Stimulated activated naive CD8-positive, alpha-beta T cell treated with anti-CD3 and anti-CD28 coated beads, Interleukin-15, Interleukin-2, amounts not matched to agents 100 U/mL and 50 U/mL, for 24 hours (primary cell): ENCODE results near the gene TPK1.

Source experiments
- ATAC-seq: fragments of 150-1000 bp; cut with Tn5 transposase; one replicate; pipeline ENCODE4 v1.10.0; 2021
- DNase-seq: peaks from one replicate; pipeline ENCODE4 v3.0.0; 2021

Gene TPK1

DNA sequence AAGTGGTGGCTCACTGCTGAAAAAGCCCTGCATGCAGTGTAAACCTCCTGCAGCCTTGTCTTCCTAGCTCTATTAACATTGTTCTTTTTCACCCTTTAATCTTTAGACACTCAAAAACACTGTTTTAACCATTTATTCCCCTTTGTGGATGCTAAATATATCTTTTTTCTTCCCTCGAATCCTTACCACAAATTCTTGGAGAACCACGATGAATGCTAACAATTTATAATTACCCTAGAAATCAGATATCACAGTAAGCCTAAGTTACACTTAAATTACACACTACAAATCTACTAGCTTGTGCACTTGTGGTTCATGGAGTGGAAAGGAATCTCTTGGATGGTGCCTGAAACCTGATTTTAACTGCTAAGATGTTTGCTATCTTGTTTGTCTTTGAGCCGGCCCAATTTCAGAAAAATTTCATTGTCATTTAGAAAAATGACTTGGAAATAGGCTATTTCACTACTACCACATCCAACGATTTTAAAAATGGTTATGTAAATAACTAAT, 307.3 kb downstream of the TPK1 start:
- no peak for DNase-seq
- no peak for ATAC-seq

DNA sequence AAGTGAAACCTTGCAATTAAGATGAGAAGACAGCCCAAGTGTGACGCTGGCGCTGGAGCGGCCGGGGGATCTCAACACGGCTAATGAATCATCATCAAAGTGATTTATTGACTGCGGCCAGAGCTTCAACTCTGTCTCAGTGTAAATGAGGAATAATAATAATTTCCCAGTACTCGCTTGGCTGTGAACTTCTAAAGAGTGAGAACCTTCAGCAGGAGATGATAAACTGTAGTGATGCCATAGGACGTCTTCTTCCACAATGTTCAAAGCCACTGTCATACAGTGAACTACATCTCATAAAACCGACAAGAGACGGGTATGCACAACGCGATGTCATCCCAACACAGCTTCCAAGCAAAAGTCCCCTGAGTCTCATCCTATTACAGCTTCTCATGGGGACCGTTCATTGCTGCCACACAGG, 308.8 kb downstream of the TPK1 start:
- DNase-seq (no peak), ATAC-seq (no peak)

DNA sequence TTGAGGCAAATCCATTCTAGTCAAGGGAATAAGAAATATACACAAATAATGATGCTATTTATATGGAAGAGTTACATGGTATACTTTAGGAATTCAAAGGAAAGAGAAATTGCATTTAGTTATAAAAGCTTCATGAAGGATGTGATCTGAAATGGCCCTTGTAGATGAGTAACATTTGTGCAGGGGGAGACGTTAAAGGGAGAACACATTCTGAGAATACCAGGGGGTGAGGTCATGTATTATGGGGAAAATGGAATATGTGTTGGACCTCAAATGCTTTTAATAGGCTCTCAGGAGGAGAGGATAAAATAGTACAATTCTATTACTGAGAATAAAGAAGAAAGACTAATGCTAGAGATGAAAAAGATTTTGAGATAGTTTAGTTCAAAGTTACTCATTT, 309.9 kb downstream of the TPK1 start:
- DNase-seq: no peak
- no peak for ATAC-seq

DNA sequence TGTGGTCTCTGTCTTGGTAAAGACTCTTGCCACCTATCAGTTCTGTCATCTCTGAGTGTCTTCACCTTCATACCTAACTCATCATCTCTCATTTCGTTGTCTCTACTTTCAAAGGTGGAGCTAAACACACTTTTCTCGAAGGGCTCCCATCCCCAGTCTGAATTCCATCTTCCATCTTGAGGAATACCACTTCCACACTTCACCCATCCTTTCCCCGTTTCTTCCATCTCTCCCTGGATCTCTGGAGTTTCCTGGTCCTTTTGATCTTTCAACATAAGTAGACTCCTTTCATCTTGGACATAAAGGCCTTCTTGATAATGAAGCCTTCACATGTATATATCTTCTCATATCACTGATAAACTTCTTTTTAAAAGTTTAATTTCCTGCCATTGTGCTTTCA, 311.6 kb downstream of the TPK1 start:
- ATAC-seq: no peak

DNA sequence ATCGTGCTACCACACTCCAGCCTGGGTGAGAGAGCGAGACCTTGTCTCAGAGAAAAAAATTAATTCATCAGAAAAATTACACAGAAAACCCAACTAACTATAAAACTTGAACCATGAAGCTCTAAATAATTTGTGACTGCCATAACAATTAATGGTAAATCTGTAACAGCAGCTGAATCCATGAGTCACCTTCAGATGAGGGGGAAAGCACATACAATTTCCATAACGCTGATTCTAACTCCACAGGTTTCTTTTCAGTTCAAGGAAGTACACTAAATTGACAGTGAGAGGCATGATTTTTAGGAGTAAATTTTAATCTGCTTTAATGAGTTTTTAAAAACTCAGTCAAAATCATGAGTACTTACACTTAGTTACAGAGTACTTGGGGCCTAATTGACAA, 312.2 kb downstream of the TPK1 start:
- ATAC-seq (no peak), DNase-seq (no peak)

More for the DNA sequence above, 311.6 kb downstream of the TPK1 start:
- DNase-seq: no peak

DNA sequence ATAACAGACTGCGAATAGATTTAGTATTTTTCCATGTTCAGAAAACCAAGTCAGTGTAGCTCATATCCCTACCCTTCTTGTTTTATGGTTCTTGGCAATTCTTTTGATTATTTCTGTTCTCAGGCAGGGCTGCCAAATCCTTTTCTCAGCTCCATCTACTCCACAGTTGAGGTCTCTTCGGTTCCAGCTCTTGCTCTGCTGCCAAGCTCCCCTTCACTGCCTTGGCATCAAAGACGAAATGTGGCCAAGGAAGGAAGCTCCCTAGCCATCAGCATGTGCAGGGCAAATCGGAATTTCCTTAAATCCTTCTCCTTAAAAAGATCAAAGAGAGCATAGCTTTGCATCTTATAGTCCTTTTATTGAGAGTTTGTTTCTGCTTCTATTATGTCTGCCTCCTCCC, 315.9 kb downstream of the TPK1 start:
- no peak for DNase-seq
- ATAC-seq: no peak

DNA sequence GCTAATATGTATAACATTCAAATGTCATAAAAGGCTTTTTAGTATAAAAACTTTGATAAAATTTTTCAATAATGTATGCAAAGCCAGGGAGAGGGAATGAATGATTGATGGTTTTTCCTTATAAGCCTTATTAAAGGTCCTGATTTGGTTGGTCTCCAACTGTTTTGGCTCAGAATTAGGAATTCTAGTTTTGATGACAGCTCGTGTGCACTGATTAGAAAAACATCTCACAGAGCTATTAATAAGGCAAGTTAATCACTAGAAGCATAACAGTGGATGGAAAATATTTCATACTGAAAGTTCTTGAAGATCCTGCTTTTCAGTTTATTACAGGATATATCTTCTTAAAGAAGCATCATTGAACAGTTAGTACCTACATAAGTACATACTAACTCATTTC, 317.5 kb downstream of the TPK1 start:
- ATAC-seq: no peak

DNA sequence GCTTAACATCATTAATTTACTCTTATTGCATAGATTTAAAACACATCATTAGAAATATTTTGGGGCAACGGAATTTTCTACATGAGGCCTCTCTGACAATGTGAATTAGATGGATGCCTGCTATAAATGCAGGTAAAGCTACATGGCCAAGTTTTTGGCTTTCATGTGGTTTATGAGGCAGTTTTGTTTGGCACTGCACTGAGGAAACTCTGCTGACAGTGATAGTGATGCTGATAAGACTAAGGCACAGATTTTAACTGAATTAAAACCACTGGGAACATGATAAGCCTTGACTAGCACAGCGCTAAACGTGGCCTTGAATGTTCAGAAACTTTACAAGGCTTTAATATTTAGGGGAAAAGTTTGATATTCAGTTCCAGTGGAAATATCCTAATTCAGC, 318.1 kb downstream of the TPK1 start:
- ATAC-seq (no peak), DNase-seq (no peak)

More for the DNA sequence above, 317.5 kb downstream of the TPK1 start:
- DNase-seq: no peak

DNA sequence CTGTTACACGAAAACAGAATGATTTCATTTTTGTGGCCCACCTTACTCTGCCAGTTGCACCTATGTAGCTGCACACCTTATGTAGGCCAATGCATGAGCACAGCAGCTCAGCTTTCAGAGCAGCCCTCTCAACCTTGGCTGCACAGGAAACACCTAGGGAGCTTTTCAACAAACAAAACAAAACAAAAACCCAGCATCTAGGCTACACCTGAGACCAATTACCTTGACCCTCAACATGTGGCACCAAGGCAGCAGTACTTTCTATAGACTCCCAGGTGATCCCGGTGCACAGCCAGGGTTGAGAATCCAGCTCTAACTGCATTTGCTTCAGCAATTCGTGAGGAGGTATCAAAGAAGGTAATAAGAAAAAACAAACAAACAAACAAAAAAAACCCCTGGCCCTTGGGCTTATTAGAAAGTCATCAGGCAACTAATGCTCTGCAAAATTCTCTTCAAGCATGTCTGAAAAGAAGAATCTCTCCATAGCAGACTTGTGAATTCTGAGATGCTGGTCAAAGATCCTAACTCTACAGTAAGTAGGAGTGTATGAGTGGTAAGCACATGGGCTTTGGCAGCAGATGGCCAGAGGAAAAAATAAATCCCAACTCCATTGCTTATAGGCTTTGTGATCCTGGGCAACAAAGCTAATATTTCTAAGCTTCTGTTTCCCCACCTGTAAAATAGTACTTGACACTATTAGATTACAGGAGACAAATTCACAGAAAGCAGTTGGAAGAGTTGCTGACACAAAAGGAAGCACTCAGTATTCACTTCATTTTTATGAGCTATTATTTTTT, 318.9 kb downstream of the TPK1 start:
- DNase-seq: no peak
- no peak for ATAC-seq

DNA sequence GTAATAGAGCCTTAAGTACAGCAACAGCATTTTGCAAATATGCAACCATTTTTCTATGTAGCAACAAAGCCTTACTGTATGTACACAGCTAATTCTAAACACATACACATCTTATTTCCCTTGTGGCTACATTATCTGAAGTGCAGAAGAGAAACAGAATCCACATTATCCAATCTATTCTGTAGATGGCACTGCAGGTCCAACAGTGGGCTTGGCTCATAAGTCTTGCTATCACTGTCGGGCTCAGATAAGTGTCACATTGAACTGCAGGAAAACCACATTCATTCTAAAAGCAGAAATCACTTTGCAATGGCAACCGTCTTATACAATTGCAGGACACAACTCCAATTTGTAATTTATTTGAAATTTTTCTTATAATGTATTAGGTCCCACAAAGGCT, 322.5 kb downstream of the TPK1 start:
- no peak for DNase-seq
- no peak for ATAC-seq

DNA sequence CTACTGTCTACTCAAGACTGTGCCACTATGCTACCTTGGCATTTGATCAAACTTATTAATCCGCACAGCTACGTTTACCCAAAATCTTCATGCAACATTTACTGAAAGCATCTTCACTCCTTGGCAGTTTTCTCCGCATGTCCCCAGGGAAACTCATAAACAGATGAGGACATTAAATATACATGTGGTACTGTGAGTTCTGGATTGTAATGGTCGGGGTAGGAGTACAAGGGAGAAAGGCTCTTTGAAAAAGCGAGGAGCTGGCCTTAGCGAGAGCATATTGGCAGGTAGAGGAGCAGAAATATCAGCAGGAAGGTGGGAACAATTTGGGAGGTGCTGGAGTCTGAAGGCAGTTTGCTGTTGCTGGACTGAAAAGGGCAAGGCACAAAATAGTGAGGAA, 325.2 kb downstream of the TPK1 start:
- DNase-seq (no peak), ATAC-seq (no peak)

DNA sequence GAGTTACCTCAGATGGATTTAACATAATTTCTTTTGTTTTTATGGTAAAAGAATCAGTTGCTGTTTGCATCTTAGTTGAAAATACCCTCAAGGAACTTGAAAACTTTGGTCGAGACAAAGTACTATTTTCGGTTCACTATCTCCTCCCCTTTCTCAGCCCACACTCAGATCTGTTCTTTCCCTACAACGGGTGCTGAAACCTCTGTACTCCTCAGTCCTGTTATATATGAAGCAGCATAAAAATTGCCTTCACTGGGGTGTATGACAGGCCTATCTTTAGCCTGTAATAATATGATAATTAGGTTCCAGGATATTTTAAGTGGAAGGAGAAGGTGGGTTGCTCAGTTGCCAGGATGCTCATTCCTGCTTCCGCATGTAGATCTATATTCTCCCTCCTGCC, 327.2 kb downstream of the TPK1 start:
- DNase-seq (no peak), ATAC-seq (no peak)

DNA sequence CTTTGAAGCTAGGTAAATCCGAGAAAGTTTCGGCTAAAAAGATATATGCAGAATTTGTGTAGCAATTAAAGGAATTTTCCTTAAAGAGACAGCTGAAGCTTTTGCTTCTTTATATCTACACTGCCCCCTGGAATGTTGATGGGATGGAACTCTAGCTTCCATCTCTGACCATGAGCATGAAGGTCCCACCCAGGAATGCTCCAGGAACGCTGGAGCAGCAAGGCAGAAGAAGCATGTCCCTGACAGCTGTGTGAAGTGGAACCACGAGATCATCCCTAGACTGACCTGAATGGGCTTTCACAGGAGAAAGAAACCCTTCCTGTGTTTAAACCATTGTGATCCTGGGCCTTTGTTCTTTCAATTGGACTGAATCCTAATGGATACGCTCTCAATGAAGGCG, 332.6 kb downstream of the TPK1 start:
- DNase-seq: no peak

DNA sequence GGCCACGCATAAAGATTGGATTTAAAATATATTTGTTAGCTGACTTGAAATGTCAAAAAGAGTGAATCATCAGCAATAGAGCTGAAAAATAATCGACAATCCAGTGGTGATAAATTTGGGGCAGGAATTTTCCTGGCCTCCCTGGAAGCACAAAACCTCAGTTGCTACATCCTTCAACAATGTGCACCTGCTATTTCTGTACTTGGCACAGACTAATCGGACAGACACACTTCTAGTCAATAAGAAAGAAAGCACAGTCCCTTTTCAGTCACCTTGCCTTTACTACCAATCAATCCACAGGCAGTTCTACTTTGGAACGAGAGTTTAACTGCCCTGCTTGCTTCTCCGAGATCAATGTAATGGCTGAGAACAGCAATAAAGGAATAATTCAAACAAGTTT, 335.6 kb downstream of the TPK1 start:
- no peak for ATAC-seq
- no peak for DNase-seq

More for the DNA sequence above, 332.6 kb downstream of the TPK1 start:
- ATAC-seq: no peak

DNA sequence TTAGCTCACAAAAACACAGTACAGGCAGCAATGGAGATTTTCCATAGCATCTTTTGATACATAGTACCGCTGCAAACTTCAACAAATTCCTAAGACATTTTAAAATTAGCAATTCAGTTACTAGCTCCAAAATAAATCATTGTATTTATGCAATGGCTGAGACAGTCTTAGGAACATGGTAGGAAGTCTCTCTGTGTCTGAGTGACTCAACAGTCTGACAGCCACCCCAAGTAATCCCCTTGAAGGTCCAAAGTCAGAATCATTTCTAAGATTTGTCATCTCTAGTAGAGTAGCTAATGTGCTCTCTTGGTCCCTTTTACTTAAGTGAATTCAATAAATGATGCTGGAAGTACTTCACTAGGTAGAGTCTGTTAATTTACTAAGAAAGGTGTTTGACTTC, 338.6 kb downstream of the TPK1 start:
- DNase-seq (no peak), ATAC-seq (no peak)

DNA sequence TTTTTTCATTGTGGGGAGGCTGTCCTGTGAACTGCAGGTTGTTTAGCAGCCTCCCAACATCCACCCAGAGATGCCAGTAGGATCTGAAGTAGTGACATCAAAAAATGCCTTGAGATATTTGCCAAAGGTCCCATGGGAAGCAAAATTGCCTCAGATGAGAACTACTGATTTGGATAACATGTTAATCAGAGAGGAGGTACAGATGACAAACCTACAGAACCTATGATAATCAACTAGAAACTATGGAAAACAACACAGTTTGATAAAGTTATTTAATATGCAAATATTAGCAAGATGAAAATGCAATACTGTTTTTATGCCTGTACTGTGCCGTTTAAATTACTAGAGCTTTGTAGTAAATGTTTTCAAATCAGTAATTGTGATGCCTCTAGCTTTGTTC, 341.5 kb downstream of the TPK1 start:
- DNase-seq: no peak
- no peak for ATAC-seq

DNA sequence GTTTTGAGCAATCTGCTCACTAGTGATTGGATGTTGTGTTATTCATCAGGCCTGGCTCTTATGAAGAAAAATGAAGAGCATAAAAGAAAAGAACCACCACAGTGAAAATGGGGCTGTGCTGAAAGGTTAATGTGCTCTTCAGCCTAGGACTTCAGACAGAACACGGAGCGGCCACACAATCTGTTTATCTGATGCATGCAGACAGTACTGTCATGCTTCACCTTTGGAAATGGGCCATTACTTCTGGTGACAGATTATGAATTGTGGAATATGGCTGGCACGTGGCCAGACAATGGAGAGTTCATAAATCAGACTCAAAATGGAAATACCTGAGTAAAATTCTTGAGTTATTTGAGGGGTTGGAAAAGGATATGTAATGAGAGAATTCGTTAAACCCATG, 346.3 kb downstream of the TPK1 start:
- ATAC-seq: no peak

DNA sequence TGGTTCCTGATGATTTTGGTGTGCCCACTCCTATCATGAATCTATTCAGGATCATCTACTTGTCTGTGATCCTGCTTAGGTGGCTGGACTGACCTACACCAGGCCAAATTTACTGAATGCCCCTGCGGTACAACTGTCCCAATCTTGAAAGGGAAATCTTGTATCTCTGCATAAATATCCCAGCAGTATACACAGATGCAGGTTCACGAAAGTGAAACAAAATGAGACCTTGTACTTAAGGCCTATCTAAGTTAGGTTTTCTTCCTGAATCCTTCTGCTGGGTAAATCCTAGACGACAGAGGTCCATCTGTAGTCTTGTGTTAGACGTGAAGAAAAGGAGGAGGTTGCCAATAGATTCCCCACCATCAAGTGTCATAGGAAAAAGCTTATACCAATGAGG, 346.9 kb downstream of the TPK1 start:
- DNase-seq (no peak), ATAC-seq (no peak)

More for the DNA sequence above, 346.3 kb downstream of the TPK1 start:
- DNase-seq: no peak

DNA sequence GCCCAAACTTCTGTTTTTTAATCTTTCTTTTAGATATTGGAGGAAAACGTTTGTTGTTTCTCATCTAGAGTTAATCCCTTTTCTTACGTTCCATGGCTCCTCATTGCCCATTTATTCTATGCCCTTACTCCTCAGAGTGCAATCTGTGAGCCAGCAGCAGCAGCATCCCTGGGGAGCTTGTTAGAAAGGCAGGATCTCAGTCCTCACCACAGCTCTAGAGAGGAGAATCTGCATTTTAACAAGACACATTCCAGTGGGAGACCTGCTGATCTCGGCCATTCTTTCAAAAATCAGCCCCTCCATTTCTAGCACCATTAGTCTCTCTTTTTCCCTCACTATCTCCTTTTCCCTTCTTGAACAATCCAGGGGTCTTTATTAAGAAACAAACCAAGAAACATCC, 348.0 kb downstream of the TPK1 start:
- DNase-seq: no peak
- ATAC-seq: no peak

DNA sequence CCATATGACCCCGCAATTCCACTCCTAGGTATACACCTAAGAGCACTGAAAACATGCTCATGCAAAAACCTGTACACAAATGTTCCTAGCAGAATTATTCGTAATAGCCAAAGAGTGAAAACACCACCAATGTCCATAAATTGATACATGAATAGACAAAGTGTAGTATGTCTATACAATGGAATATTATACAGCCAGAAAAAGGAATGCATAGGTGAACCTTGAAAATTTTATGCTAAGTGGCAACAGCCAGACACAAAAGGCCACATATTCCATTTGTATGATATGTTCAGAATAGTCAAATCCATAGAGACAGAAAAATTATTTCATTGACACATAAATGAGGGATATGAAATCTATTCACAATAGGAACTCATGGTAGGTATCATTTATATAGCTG, 351.4 kb downstream of the TPK1 start:
- no peak for ATAC-seq
- DNase-seq: no peak

DNA sequence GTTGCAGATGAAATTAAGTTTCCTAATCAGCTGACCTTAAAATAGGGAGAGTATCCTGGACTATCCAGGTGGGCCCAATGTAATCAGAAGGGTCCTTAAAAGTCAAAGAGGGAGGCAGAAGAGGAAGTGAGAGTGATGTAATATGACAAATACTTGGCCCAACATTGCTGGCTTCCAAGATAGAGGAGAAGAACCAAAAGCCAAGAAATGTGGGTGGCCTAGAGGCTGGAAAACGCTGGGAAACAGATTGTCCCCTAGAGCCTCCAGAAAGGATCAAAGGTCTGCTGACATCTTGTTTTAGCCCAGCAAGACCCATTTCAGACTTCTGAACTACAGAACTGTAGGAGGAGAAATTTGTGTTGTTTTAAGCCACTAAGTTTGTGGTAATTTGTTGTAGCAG, 352.7 kb downstream of the TPK1 start:
- ATAC-seq (no peak), DNase-seq (no peak)

DNA sequence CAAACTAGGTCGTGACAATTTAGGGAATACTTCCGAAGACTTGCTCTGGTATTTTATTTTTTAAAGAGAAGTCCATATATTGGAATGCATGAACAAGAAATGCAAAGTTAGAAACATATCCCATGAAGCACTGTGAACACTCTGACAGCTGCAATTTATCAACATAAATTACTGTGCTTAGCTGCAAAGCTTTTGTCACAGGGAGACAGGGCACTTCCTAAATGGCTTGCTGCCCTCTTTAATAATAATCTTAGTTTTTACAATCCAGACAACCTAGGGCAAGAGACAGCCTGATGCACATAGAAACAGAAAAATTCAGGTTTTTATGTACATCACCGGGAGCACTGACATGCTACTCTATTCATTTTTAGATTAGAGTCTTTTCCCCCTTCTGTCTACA, 354.0 kb downstream of the TPK1 start:
- ATAC-seq: no peak
- DNase-seq: no peak

DNA sequence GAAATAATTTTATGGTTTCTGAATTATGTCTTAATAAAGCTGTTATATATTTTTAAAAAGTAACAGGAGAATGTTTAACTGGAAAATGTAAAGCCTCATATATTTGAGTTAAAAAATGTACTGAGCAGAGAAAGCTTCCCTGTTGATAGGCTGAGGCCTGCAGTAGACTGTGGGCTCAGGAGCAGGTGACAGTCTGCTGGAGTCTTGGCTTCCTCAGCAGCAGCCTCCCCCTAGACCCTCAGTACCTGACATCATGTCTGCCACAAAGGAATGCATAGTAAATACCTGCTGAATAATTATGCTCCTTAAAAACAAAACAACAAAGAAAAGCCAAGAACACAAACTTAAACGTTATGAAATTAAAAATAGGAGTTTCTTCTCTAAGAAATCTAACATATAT, 358.5 kb downstream of the TPK1 start:
- ATAC-seq: no peak

More for the DNA sequence above, 358.5 kb downstream of the TPK1 start:
- no peak for DNase-seq
